H1 (cell line): ENCODE data around the gene RBM15B. TPM values are rescaled to one million over a fixed set of nuclear protein-coding genes. Genes with fewer than 3 reads are reported as not detected.

Source experiments
- CTCF ChIA-PET: fragments of 300-600 bp; sonication (Branson Sonifier 250); formaldehyde crosslinking; loops from one replicate; lab custom pipeline; 2021; ENCODE audit not compliant: partially characterized antibody; lab: Charles Lee
- POLR2A ChIA-PET: fragments of 300-600 bp; sonication (Branson Sonifier 250); formaldehyde crosslinking; loops from one replicate; lab custom pipeline; 2021; ENCODE audit warnings: inconsistent platforms; ENCODE audit not compliant: partially characterized antibody; lab: Charles Lee
- DNase-seq, 2 experiments: peaks; one replicate each; pipeline versions ENCODE4 v3.0.0 to v3.0.0-alpha.2; 2010 to 2022; ENCODE audit warnings: low spot score in 2 of 2, low read depth in 1 of 2, mixed read lengths in 1 of 2
- FAIRE-seq: peaks from 2 replicates; lab custom pipeline; 2011; peaks lifted over from hg19 to GRCh38; lab: Jason Lieb, UNC
- H2AFZ ChIP-seq: 2 replicates; pipeline ENCODE4 v1.8.1; 2012; ENCODE audit warnings: low read length, inconsistent platforms
- H2AK5ac ChIP-seq: 2 replicates; pipeline ENCODE4 v1.6.1; 2013; ENCODE audit warnings: low read depth, low read length
- H2BK120ac ChIP-seq: replicated peaks from 2 replicates; pipeline ENCODE3; 2013; ENCODE audit warnings: low read depth, low read length, inconsistent platforms
- H2BK12ac ChIP-seq: 2 replicates; pipeline ENCODE4 v1.6.1; 2013; ENCODE audit warnings: low read depth, low read length
- H2BK15ac ChIP-seq: 2 replicates; pipeline ENCODE4 v1.6.1; 2013; ENCODE audit warnings: low read length
- H2BK20ac ChIP-seq: 2 replicates; pipeline ENCODE4 v1.6.1; 2013; ENCODE audit warnings: low read length
- H2BK5ac ChIP-seq: 2 replicates; pipeline ENCODE4 v1.6.1; 2013; ENCODE audit warnings: low read depth, low read length
- H3K14ac ChIP-seq: 2 replicates; pipeline ENCODE4 v1.6.1; 2013; ENCODE audit warnings: inconsistent platforms; ENCODE audit not compliant: insufficient read length
- H3K18ac ChIP-seq: 2 replicates; pipeline ENCODE4 v1.6.1; 2013; ENCODE audit warnings: low read length; ENCODE audit errors: extremely low read depth
- H3K23ac ChIP-seq: 2 replicates; pipeline ENCODE4 v1.6.1; 2013; ENCODE audit warnings: inconsistent platforms; ENCODE audit not compliant: insufficient read length
- H3K23me2 ChIP-seq: 2 replicates; pipeline ENCODE4 v1.6.1; 2013; ENCODE audit warnings: low read depth, low read length
- H3K27ac ChIP-seq: 2 replicates; pipeline ENCODE4 v1.6.1; 2011; ENCODE audit warnings: low read depth, low read length, inconsistent platforms
- H3K27me3 ChIP-seq, 4 experiments: replicated peaks in 1 of 4; 1 replicate in 1 of 4; 2 replicates in 3 of 4; pipeline versions ENCODE4 v1.6.1 to v1.8.1; 2011 to 2013; ENCODE audit warnings: low read length in 3 of 4, mild to moderate bottlenecking in 3 of 4, inconsistent platforms in 2 of 4, mixed read lengths in 2 of 4, moderate library complexity in 1 of 4; ENCODE audit not compliant: control insufficient read depth in 3 of 4, insufficient read depth in 3 of 4; ENCODE audit errors: extremely low read depth in 1 of 4
- H3K36me3 ChIP-seq, 4 experiments: 2 replicates each; pipeline versions ENCODE4 v1.6.1 to v1.8.1; 2011 to 2013; ENCODE audit warnings: mild to moderate bottlenecking in 4 of 4, low read length in 3 of 4, moderate library complexity in 2 of 4, control low read depth in 1 of 4, inconsistent platforms in 1 of 4; ENCODE audit not compliant: insufficient read depth in 4 of 4, control insufficient read depth in 2 of 4
- H3K4ac ChIP-seq: replicated peaks from 2 replicates; pipeline ENCODE3; 2013; ENCODE audit warnings: low read length, low read depth, mixed read lengths, inconsistent platforms; ENCODE audit not compliant: insufficient read length
- H3K4me1 ChIP-seq, 4 experiments: replicated peaks in 1 of 4; 1 replicate in 1 of 4; 2 replicates in 3 of 4; pipeline versions ENCODE4 v1.6.1 to v1.8.1; 2011 to 2013; ENCODE audit warnings: low read length in 3 of 4, inconsistent platforms in 2 of 4, mixed read lengths in 1 of 4; ENCODE audit not compliant: insufficient read depth in 4 of 4, control insufficient read depth in 3 of 4
- H3K4me2 ChIP-seq, 2 experiments: 2 replicates each; pipeline versions ENCODE4 v1.6.1 to v1.8.1; 2011 to 2013; ENCODE audit warnings: low read depth in 2 of 2, low read length in 2 of 2, control low read depth in 1 of 2, inconsistent platforms in 1 of 2, mild to moderate bottlenecking in 1 of 2; ENCODE audit not compliant: insufficient read depth in 1 of 2
- H3K4me3 ChIP-seq, 4 experiments: fragments of 200-600, 300-600 bp in 1 of 4; sonication (generic), shearing (Covaris generic), sonication (Bioruptor Twin) in 1 of 4; 2 replicates each; pipeline versions ENCODE4 v1.5.1 to v1.8.1; 2011 to 2016; ENCODE audit warnings: low read length in 4 of 4, low read depth in 3 of 4, control low read depth in 2 of 4, inconsistent platforms in 2 of 4, mild to moderate bottlenecking in 2 of 4, mixed read lengths in 1 of 4, moderate library complexity in 1 of 4; ENCODE audit not compliant: insufficient read depth in 2 of 4; ENCODE audit errors: extremely low read depth in 1 of 4
- H3K56ac ChIP-seq: replicated peaks from 2 replicates; pipeline ENCODE3; 2013; ENCODE audit warnings: low read depth, mild to moderate bottlenecking, mixed read lengths, low read length, inconsistent platforms; ENCODE audit not compliant: insufficient read length
- H3K79me1 ChIP-seq: 2 replicates; pipeline ENCODE4 v1.6.1; 2013; ENCODE audit warnings: low read depth, low read length, control low read depth
- H3K79me2 ChIP-seq, 2 experiments: 2 replicates each; pipeline versions ENCODE4 v1.6.1 to v1.8.1; 2012 to 2013; ENCODE audit warnings: low read length in 2 of 2, mild to moderate bottlenecking in 2 of 2, inconsistent platforms in 1 of 2; ENCODE audit not compliant: insufficient read depth in 2 of 2, control insufficient read depth in 1 of 2
- H3K9ac ChIP-seq, 4 experiments: replicated peaks in 1 of 4; 1 replicate in 1 of 4; 2 replicates in 3 of 4; pipeline versions ENCODE4 v1.6.1 to v1.8.1; 2011 to 2013; ENCODE audit warnings: low read depth in 3 of 4, low read length in 3 of 4, control low read depth in 2 of 4, mild to moderate bottlenecking in 2 of 4, moderate library complexity in 2 of 4, inconsistent platforms in 1 of 4; ENCODE audit errors: extremely low read depth in 1 of 4
- H3K9me3 ChIP-seq, 2 experiments: 2 replicates each; pipeline versions ENCODE4 v1.6.1 to v1.8.1; 2012 to 2013; ENCODE audit warnings: mild to moderate bottlenecking in 2 of 2, moderate library complexity in 2 of 2, control low read depth in 1 of 2, inconsistent platforms in 1 of 2, low read depth in 1 of 2, low read length in 1 of 2, mixed read lengths in 1 of 2; ENCODE audit not compliant: insufficient read depth in 2 of 2
- H4K20me1 ChIP-seq, 2 experiments: replicated peaks in 1 of 2; 2 replicates each; pipeline versions ENCODE3 to v1.8.1; 2011 to 2013; ENCODE audit warnings: inconsistent platforms in 2 of 2, low read length in 2 of 2, mild to moderate bottlenecking in 1 of 2; ENCODE audit not compliant: insufficient read depth in 2 of 2, control insufficient read depth in 1 of 2
- H4K5ac ChIP-seq: 2 replicates; pipeline ENCODE4 v1.6.1; 2013; ENCODE audit warnings: low read length, low read depth, mixed read lengths, inconsistent platforms; ENCODE audit not compliant: insufficient read length
- H4K8ac ChIP-seq: 2 replicates; pipeline ENCODE4 v1.8.0; 2013; ENCODE audit warnings: mild to moderate bottlenecking, moderate library complexity, low read length, inconsistent platforms; ENCODE audit not compliant: insufficient read depth; ENCODE audit errors: extremely low read depth
- H4K91ac ChIP-seq: replicated peaks from 2 replicates; pipeline ENCODE3; 2013; ENCODE audit warnings: low read length, mixed read lengths, inconsistent platforms; ENCODE audit not compliant: insufficient read length
- SP1 ChIP-seq: IDR thresholded peaks from 2 replicates; pipeline ENCODE4 v1.6.1; 2011; ENCODE audit warnings: low read depth, low read length
- WGBS, 2 experiments: shearing (Covaris generic) in 1 of 2; methylation state at CpG; one replicate each; pipeline versions ENCODE4 v1.1.6 to v1.1.7; 2013 to 2015; ENCODE audit warnings: low lambda C conversion rate in 2 of 2, mixed read lengths in 2 of 2, inconsistent platforms in 1 of 2, low coverage in 1 of 2, missing lambda C conversion rate in 1 of 2; ENCODE audit not compliant: insufficient replicate concordance in 2 of 2, insufficient coverage in 1 of 2, insufficient read length in 1 of 2; ENCODE audit errors: extremely low coverage in 1 of 2, missing lambda C conversion rate in 1 of 2; 5-methylcytosine and 5-hydroxymethylcytosine counted together
- polyA plus RNA-seq, 7 experiments: library from polyadenylated mRNA; depleted of rRNA in 3 of 7; stranded (reverse) in 5 of 7; unstranded in 2 of 7; fragments of >200 nt in 5 of 7; fragments of 200-250 nt in 2 of 7; gene quantifications; 1 replicate in 5 of 7; 2 replicates in 1 of 7; 4 replicates in 1 of 7; pipeline versions ENCODE4 v1.2.1 to v1.2.3, GENCODE V29; 2011 to 2013; ENCODE audit warnings: missing spikeins in 2 of 7, mixed read lengths in 2 of 7
- total RNA-seq: library from RNA; stranded (reverse); fragmentation: NEBNext Ultra II Directional; extraction: Animal tissue kit (Norgen Biotek cat#: 25700); gene quantifications from 2 replicates; pipeline ENCODE4 v1.2.1, GENCODE V29; 2021

RBM15B gene
- total and polyA plus RNA-seq, 2 of the 8 experiments (the other 6 are each of a cell fraction or from before 2014, with no cell fraction given) = 22.2 to 59.1 TPM

- Histone ChIP-seq H3K9me3 (no peaks in the 10 kb centered on the region), H4K20me1 (peaks cover 0 to 2% of the 10 kb centered on the region in 2 experiments), H3K79me2 (peaks cover 0 to 6% of the 10 kb centered on the region in 2 experiments; a peak in 2 of 4 replicates), H3K9ac (no peak overlapping the region), H4K8ac (no peak overlapping the region), H3K79me1 (no peaks in the 10 kb centered on the region), H2BK20ac (no peak overlapping the region), H2BK5ac (no peak overlapping the region), H3K18ac (no peak overlapping the region), H3K27ac (no peak overlapping the region), H3K23me2 (no peaks in the 10 kb centered on the region), H2BK12ac (no peak overlapping the region), H3K36me3 (peaks cover 0 to 6% (median 1%) of the 10 kb centered on the region in 4 experiments; a peak in 4 of 8 replicates), H3K56ac (no peak overlapping the region), H2AK5ac (no peak overlapping the region), H4K91ac (no peak overlapping the region), H2AFZ (no peak overlapping the region), H3K4me2 (no peak overlapping the region), H3K23ac (no peak overlapping the region), H3K4me1 (peaks cover 0 to 3% (median 0%) of the 10 kb centered on the region in 4 experiments; a peak in 3 of 7 replicates), H3K27me3 (no peaks in the 10 kb centered on the region), H3K4me3 (no peak overlapping the region), H3K14ac (no peak overlapping the region), H3K4ac (no peak overlapping the region), H2BK120ac (no peak overlapping the region), H4K5ac (no peak overlapping the region), H2BK15ac (no peak overlapping the region)
- ChIA-PET POLR2A (interaction anchor here (1.0 to 1.4 kb wide), 3 partner anchors 15 to 809 kb away, joined by 3 read pairs; partner anchors contain the start of gene HEMK1), CTCF (interaction anchor here (1.5 to 6.8 kb wide), 5 partner anchors 8 to 764 kb away, joined by 5 to 35 read pairs (median 14); partner anchors contain the start of gene MAPKAPK3)
- 90% methylated on average over 2 of the region's 2 CpGs; no CpG with 5 or more reads in 1 of the 2 experiments for WGBS, 2 experiments
- DNase-seq (no peak), FAIRE-seq (no peak)
- no peak for TF ChIP-seq SP1
Observed at GRCh38 chr3:51378726-51379125, 12.4 kb upstream of the RBM15B start.
